Keratinocyte (primary cell): ENCODE measurements around the gene CCL13.

Source experiments
- CTCF ChIP-seq, 3 experiments: IDR thresholded peaks in 1 of 3; conservative IDR thresholded peaks in 1 of 3; optimal IDR thresholded peaks in 1 of 3; 2 replicates in 2 of 3; 3 replicates in 1 of 3; pipeline versions ENCODE3 to v1.5.1; 2011; ENCODE audit warnings: low read length in 3 of 3, mild to moderate bottlenecking in 3 of 3, moderate library complexity in 2 of 3, control low read depth in 1 of 3, inconsistent platforms in 1 of 3; ENCODE audit not compliant: insufficient read depth in 2 of 3; ENCODE audit errors: extremely low read depth in 1 of 3
- EZH2 ChIP-seq: IDR thresholded peaks from one replicate; pipeline ENCODE4 v1.6.1; 2012; ENCODE audit warnings: inconsistent platforms, mild to moderate bottlenecking, low read length, moderate library complexity

- TF ChIP-seq CTCF (optimal IDR thresholded peaks at IDR 0.05 in 1 of 3, IDR thresholded peaks at IDR 0.05 in 1 of 3, conservative IDR thresholded peaks at IDR 0.05 in 1 of 3; ENCODE audit: extremely low read depth in 1 of 3, insufficient read depth in 2 of 3, low read length in 3 of 3) (no peak), EZH2 (no peak)
These were observed 8.5 kb downstream of the CCL13 start for GRCh38 chr17:34364751-34365150.
